HL-60/S4 treated with phorbol 12-myristate 13-acetate at 8.2 ng/mL for 4 days and 3 days (cell line): ENCODE data around the gene ACAA1.

ENCODE experiments used
- in situ Hi-C: fragments of 300-500 bp; cut with MboI; formaldehyde crosslinking; loops from 2 replicates; pipeline ENCODE4 v1.15.0; 2022; ENCODE audit warnings: low sequenced_read_pairs

The ACAA1 gene

GRCh38 chr3:38154625-38155255, 17.8 kb upstream of the ACAA1 start:
- in situ Hi-C loops: no loop called here

- in situ Hi-C loops: no loop called here
Observed at GRCh38 chr3:38154033-38154494, 17.1 kb upstream of the ACAA1 start.

DNA sequence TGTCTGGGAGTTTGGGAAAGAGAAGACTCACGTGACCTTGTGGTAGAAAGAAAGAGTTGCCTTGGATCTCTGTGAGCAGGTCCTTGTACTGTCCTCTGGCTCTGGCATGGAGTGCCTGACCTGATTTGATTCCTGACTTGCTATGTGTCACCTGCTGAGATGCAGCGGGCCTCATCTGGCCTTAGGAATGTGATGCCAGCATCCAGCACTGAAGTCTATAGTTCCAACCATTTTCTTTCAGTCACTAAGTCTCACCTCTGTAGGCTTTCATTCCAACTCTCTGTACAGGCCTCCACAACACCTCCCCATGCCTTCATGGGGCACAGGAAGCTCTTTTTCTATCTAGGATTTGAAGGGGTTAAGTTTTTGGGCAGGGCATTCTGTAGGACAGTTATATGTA, 16.3 kb upstream of the ACAA1 start:
- in situ Hi-C loops: no loop called here

- in situ Hi-C loops: no loop called here
Observed at GRCh38 chr3:38152609-38153008, 15.7 kb upstream of the ACAA1 start.

DNA sequence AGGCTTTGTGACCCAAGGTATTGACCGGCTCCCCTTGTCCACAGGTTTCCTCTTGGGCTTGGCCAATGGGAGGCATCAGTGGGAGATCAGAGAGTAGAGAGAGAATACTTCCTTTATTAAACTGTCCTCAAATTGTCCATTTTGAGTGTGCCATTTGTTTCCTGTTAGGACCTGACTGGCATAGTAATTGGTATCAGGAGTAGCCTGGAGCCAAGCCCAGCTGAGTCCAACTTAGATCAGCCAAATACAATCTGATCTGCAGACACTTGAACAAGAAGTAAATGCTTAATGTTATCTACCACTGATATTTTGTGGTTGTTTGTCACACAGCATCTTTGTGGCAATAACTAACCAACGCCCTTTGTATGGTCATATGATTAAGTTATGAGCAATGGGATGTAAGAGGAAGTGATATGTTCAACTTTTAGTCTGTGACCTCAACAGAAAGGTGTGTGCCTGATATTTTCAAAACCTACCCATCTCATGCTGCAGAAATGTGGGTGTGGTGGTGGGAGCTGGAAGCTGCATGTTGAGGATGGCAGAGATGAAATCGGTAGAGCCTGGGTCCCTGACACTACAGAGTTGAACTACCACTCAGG, 14.8 kb upstream of the ACAA1 start:
- in situ Hi-C loops: no loop called here

DNA sequence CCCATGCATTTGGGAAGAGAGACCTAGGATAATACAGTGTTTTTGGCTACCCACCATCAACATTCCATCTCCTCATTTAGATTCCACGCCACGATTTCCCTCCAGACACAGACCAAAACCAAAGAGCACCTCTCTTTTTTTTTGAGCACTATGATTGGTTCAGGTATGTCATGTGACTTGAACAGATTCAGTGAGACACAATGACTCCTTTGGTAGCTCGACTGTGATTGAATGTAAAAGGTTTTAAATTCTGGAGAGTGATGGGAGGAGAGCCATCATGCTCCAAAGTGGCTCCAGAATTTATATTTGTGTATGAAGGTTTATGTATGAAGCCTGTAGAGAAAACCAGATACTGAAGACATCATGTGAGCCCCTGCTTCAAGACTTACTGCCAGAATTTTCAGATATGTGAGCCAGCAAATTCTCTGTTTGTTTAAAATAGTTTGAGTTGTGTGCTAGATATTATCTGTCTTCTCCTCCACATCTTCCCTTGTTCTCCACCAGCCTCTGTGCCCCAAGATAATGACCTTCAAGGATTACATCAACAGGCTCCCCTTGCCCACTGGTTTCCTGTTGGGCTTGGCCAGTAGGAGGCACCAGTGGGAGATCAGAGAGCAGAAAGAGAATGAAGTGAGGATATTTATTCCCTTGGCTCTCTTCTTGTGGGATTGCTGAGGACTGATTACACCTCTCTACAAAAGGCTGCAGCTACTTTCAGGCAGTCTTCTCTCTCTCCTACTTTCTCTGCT, 14.0 kb upstream of the ACAA1 start:
- in situ Hi-C loops: no loop called here

DNA sequence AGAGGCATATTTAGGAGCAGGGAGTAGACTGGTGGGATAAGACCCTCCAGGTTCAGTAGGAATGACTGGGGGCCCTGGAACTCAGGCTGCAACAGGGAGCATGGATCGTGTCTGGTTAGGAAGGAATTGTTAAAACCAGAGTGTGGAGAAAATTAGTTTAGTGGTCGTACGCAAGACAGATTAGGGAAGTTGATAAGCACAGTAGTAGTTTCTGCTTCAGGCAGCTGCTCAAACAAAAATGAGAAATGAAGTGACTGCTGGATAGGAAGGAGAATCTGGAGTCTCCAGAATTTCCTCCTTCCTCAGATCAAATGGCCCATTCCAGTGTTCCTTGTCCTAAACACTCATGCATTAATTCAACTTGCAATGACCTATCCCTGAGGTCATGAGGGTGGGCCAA, 12.8 kb upstream of the ACAA1 start:
- in situ Hi-C loops: no loop called here

GRCh38 chr3:38148311-38148882, 11.5 kb upstream of the ACAA1 start:
- in situ Hi-C loops: no loop called here

DNA sequence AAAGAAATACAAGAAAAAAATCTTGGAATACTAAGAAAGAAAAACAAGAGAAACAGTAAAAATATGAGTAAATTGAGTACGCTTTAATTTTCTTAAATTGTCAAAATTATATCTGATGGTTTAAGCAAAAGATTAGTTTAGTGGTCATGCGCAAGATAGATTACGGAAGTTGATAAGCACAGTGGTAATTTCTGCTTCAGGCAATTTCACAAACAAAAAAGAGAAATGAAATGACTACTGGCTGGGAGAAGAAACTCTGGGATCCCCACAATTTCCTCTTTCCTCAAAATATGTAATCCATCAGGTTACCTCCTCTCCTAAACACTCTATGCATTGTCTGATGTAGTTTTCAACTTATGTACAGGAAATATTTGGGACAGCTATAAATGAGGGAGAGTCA, 10.5 kb upstream of the ACAA1 start:
- in situ Hi-C loops: no loop called here

DNA sequence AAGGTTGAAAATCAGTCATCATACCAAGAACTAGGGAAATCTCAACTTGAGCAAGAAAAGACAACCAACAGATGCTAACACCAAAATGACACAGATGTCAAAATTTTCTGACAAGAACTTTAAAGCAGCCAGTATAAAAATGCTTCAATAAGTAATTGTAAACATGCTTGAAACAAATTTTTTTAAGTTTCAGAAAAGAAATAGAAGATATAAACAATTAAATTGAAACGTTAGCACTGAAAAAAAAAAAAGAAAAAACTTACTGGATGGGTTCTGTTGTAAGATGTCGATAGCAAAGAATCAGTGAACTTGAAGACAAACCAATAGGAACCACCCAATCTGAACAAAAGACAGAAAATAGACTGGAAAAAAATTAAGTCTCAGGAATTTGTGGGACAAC, 9.6 kb upstream of the ACAA1 start:
- in situ Hi-C loops: no loop called here

- in situ Hi-C loops: no loop called here
Observed at GRCh38 chr3:38143511-38143910, 6.6 kb upstream of the ACAA1 start.

DNA sequence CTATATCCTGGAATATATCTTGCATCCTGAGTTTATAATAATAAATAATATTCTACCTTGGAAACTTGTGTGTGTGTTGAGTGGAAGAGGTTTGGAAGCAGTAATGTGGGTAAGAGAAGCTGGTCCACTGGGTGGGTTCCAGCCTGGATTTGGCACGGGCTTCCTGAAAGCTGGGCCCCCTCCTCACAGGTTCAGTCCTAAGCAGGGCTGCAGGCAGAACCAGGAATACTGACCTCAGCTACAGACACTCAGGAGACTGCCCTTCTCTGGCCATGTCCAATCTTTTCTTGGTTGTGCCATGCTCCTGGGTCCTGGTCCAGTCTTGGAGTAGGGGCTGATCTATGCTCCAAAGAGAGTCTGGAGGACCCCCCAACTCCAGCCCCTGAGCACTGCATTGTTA, 6.0 kb upstream of the ACAA1 start:
- in situ Hi-C loops: no loop called here

DNA sequence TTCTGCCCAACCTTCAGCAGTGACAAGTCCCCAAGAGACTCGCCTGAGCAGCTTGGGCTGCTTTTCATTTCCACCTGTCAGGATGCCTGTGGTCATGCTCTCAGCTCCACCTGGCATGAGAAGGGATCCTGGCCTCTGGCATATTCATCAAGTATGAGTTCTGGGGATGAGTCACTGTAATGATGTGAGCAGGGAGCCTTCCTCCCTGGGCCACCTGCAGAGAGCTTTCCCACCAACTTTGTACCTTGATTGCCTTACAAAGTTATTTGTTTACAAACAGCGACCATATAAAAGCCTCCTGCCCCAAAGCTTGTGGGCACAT, 5.0 kb upstream of the ACAA1 start:
- in situ Hi-C loops: no loop called here

- in situ Hi-C loops: no loop called here
Observed at GRCh38 chr3:38141173-38141951, 4.4 kb upstream of the ACAA1 start.

DNA sequence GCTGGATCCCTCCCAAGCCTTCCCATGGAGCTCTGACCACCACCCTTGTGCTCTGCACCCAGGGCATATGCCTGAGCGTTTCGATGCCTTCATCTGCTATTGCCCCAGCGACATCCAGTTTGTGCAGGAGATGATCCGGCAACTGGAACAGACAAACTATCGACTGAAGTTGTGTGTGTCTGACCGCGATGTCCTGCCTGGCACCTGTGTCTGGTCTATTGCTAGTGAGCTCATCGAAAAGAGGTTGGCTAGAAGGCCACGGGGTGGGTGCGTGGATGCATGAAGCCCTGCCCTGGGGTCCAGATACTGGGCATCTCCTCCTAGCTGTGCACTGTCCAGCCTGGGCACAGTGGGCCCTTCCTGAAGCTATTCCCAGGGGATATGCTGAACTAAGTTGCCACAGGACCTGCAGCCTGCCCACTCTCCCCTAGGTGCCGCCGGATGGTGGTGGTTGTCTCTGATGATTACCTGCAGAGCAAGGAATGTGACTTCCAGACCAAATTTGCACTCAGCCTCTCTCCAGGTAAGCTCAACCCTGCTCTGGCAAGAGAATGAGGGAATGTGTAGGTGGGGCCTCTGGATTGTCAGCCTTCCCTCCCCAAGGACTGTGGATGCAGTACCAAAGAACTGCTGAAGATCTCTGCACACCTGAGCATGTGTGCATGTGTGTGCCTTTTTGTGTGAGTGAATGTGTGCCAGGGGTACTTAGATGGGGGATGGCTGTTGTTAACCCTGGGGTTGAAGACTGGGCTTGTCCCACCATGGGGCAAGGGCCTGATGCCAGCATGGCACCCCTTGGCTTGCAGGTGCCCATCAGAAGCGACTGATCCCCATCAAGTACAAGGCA, 3.6 kb upstream of the ACAA1 start:
- in situ Hi-C loops: no loop called here

- in situ Hi-C loops: no loop called here
Observed at GRCh38 chr3:38139652-38140051, 2.7 kb upstream of the ACAA1 start.

- in situ Hi-C loops: no loop called here
Observed at GRCh38 chr3:38139191-38139590, 2.3 kb upstream of the ACAA1 start.

GRCh38 chr3:38138349-38139190, 1.6 kb upstream of the ACAA1 start, which contains the start of gene MYD88:
TSS of gene MYD88 (plus strand) at chr3:38138661. CDS start at chr3:38138701, 40 bp downstream.
- in situ Hi-C loops: no loop called here

DNA sequence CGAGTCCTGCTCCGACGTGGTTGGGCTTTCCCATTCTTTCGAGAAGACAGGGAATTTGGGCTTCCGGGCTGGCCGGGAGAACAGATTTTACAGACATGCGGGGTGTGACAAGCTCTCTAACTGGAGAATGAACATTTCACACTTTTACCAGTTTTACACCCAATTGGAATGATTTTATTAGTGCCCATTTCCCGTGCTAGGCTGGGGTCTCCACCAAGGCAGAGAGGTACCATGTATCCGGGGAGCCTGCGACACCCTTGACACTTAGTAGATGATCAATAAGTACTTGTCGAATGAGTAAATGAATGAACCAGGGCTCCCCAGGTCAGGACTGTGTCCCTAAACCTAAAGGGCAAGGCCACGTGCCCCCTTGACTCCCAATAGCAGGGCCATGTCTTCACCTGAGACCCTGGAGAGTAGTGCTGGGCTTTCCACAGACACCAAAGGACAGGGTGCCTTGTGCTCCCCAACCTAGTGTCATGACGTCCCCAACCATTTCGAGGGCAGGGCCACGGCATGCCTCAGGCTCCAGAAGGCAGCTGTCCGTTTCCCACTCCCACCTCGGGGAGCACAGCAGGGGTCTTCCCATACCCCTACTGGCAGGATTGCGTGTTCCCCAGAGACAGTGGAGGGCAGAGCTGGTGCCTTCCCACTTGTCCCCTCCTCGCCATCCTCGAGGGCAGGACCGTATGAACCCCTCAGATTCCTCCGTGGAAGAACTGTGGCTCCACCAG, 855 bp upstream of the ACAA1 start:
- in situ Hi-C loops: no loop called here
